Neuronal stem cell (in vitro differentiated cells): ENCODE data around the gene WTAP.
"Not testable (repeated sequence)": the region's sequence is repeated elsewhere in the genome, so short reads cannot be mapped to it uniquely, and the experiment has no call there.

ENCODE experiments used
- DNase-seq: peaks from one replicate; pipeline ENCODE4 v3.0.0-alpha.2; 2013; ENCODE audit warnings: low spot score
- H2AFZ ChIP-seq: one replicate; pipeline ENCODE4 v1.6.1; 2013; ENCODE audit warnings: mild to moderate bottlenecking, low read length, inconsistent platforms
- H2AK5ac ChIP-seq: 2 replicates; pipeline ENCODE4 v1.6.1; 2013; ENCODE audit warnings: low read depth, mild to moderate bottlenecking, inconsistent platforms, low read length, moderate library complexity, mixed read lengths
- H2BK120ac ChIP-seq: 2 replicates; pipeline ENCODE4 v1.6.1; 2013; ENCODE audit warnings: low read depth, mild to moderate bottlenecking, inconsistent platforms, low read length, moderate library complexity, mixed read lengths
- H2BK12ac ChIP-seq: one replicate; pipeline ENCODE4 v1.6.1; 2013; ENCODE audit warnings: low read length, inconsistent platforms
- H2BK15ac ChIP-seq: 2 replicates; pipeline ENCODE4 v1.6.1; 2013; ENCODE audit warnings: mild to moderate bottlenecking, low read length, inconsistent platforms, mixed read lengths
- H2BK5ac ChIP-seq: one replicate; pipeline ENCODE4 v1.6.1; 2013; ENCODE audit warnings: inconsistent platforms, mild to moderate bottlenecking, low read length, moderate library complexity
- H3K14ac ChIP-seq: one replicate; pipeline ENCODE4 v1.6.1; 2013; ENCODE audit warnings: low read length, inconsistent platforms
- H3K18ac ChIP-seq: 2 replicates; pipeline ENCODE4 v1.6.1; 2013; ENCODE audit warnings: low read length, inconsistent platforms
- H3K23ac ChIP-seq: 2 replicates; pipeline ENCODE4 v1.6.1; 2013; ENCODE audit warnings: low read depth, mild to moderate bottlenecking, mixed read lengths, low read length, inconsistent platforms; ENCODE audit not compliant: poor library complexity
- H3K27ac ChIP-seq: replicated peaks from 3 replicates; pipeline ENCODE4 v1.5.1; 2013; ENCODE audit warnings: low read length, inconsistent platforms
- H3K27me3 ChIP-seq, 3 experiments: 2 replicates each; pipeline ENCODE4 v1.6.1; 2013; ENCODE audit warnings: low read length in 3 of 3, mild to moderate bottlenecking in 2 of 3, inconsistent platforms in 1 of 3, low read depth in 1 of 3, mixed read lengths in 1 of 3, moderate library complexity in 1 of 3; ENCODE audit not compliant: control insufficient read depth in 3 of 3, insufficient read depth in 3 of 3
- H3K36me3 ChIP-seq, 2 donors: replicated peaks in 1 of 2; 2 replicates each; pipeline ENCODE4 v1.6.1; 2013; ENCODE audit warnings: low read length in 2 of 2; ENCODE audit not compliant: control insufficient read depth in 2 of 2, insufficient read depth in 2 of 2
- H3K4ac ChIP-seq: 2 replicates; pipeline ENCODE4 v1.6.1; 2013; ENCODE audit warnings: inconsistent platforms, mild to moderate bottlenecking, low read length, moderate library complexity
- H3K4me1 ChIP-seq, 2 donors: 1 replicate in 1 of 2; 2 replicates in 1 of 2; pipeline ENCODE4 v1.6.1; 2013; ENCODE audit warnings: low read length in 2 of 2, low read depth in 1 of 2; ENCODE audit not compliant: control insufficient read depth in 2 of 2, insufficient read depth in 1 of 2
- H3K4me2 ChIP-seq: one replicate; pipeline ENCODE4 v1.6.1; 2013; ENCODE audit warnings: mild to moderate bottlenecking, low read length, inconsistent platforms; ENCODE audit not compliant: insufficient read depth, poor library complexity, severe bottlenecking
- H3K4me3 ChIP-seq, 2 donors: 2 replicates each; pipeline ENCODE4 v1.5.1; 2013; ENCODE audit warnings: low read length in 2 of 2, mild to moderate bottlenecking in 2 of 2, inconsistent platforms in 1 of 2, moderate library complexity in 1 of 2
- H3K79me1 ChIP-seq: one replicate; pipeline ENCODE4 v1.6.1; 2013; ENCODE audit warnings: low read depth, mild to moderate bottlenecking, inconsistent platforms, low read length, moderate library complexity
- H3K9ac ChIP-seq: one replicate; pipeline ENCODE4 v1.6.1; 2013; ENCODE audit warnings: mild to moderate bottlenecking, low read depth, low read length, inconsistent platforms; ENCODE audit not compliant: poor library complexity
- H3K9me3 ChIP-seq, 2 donors: replicated peaks in 1 of 2; 2 replicates each; pipeline versions ENCODE3 to v1.6.1; 2013; ENCODE audit warnings: low read length in 2 of 2, mild to moderate bottlenecking in 2 of 2, inconsistent platforms in 1 of 2, low read depth in 1 of 2, mixed read lengths in 1 of 2, moderate library complexity in 1 of 2; ENCODE audit not compliant: control insufficient read depth in 2 of 2, insufficient read depth in 1 of 2
- H4K8ac ChIP-seq: one replicate; pipeline ENCODE4 v1.6.1; 2013; ENCODE audit warnings: low read depth, mild to moderate bottlenecking, inconsistent platforms, low read length, moderate library complexity
- H4K91ac ChIP-seq: one replicate; pipeline ENCODE4 v1.6.1; 2013; ENCODE audit warnings: low read length, low read depth, mild to moderate bottlenecking, inconsistent platforms; ENCODE audit not compliant: poor library complexity
- WGBS, 2 donors: extraction: QIAGEN DNeasy Blood & Tissue Kit; methylation state at CpG; one replicate each; pipeline ENCODE4 v1.1.7; 2013; ENCODE audit warnings: missing lambda C conversion rate in 2 of 2, mixed read lengths in 1 of 2; ENCODE audit not compliant: insufficient read length in 2 of 2, insufficient replicate concordance in 1 of 2; ENCODE audit errors: extremely low coverage in 2 of 2; 5-methylcytosine and 5-hydroxymethylcytosine counted together

The WTAP gene

GRCh38 chr6:159701413-159701999 is 25.8 kb upstream of the WTAP start:
- no peak overlapping the region for H3K4me3 ChIP-seq
- H2BK5ac ChIP-seq: no peak overlapping the region
- H3K9ac ChIP-seq: no peak overlapping the region
- H3K14ac ChIP-seq: no peak overlapping the region
- H2AFZ ChIP-seq: no peak overlapping the region
- no peaks in the 10 kb centered on the region for H3K79me1 ChIP-seq
- H3K27me3 ChIP-seq: no peaks in the 10 kb centered on the region
- no peak overlapping the region for H4K8ac ChIP-seq
- no peak overlapping the region for H4K91ac ChIP-seq
- no peak overlapping the region for H3K4me2 ChIP-seq
- H2BK120ac ChIP-seq: no peak overlapping the region
- no peak overlapping the region for H2BK12ac ChIP-seq
- peaks cover 0 to 9% of the 10 kb centered on the region in 2 donors for H3K9me3 ChIP-seq
- no peak for DNase-seq
- H3K27ac ChIP-seq: no peak overlapping the region
- H2BK15ac ChIP-seq: no peak overlapping the region
- no peaks in the 10 kb centered on the region for H3K4me1 ChIP-seq
- no peak overlapping the region for H2AK5ac ChIP-seq
- H3K4ac ChIP-seq: no peak overlapping the region
- no CpG with 5 or more reads among the region's 7 CpGs for WGBS, 2 donors
- H3K36me3 ChIP-seq: no peaks in the 10 kb centered on the region
- H3K18ac ChIP-seq: no peak overlapping the region
- H3K23ac ChIP-seq: no peak overlapping the region

- not testable (repeated sequence) for DNase-seq, H2AFZ ChIP-seq, H3K9ac ChIP-seq, H3K4ac ChIP-seq, H3K4me2 ChIP-seq, H2AK5ac ChIP-seq, H3K4me3 ChIP-seq, H3K9me3 ChIP-seq, H3K14ac ChIP-seq, H3K79me1 ChIP-seq, H4K8ac ChIP-seq, H3K36me3 ChIP-seq, H2BK15ac ChIP-seq, H4K91ac ChIP-seq, H3K4me1 ChIP-seq, H3K27ac ChIP-seq, H2BK12ac ChIP-seq, H3K18ac ChIP-seq, H3K27me3 ChIP-seq, H2BK5ac ChIP-seq, H2BK120ac ChIP-seq, H3K23ac ChIP-seq
- WGBS, 2 donors: no CpG with 5 or more reads among the region's 4 CpGs
These were observed 16.7 kb upstream of the WTAP start for GRCh38 chr6:159710603-159711002.

- not testable (repeated sequence) for H3K27ac ChIP-seq, H3K79me1 ChIP-seq, H3K4me3 ChIP-seq, H2BK120ac ChIP-seq, H3K4ac ChIP-seq, H2AFZ ChIP-seq, H3K4me1 ChIP-seq, H2BK15ac ChIP-seq, H4K8ac ChIP-seq, H3K27me3 ChIP-seq, H3K23ac ChIP-seq, H3K4me2 ChIP-seq, H3K18ac ChIP-seq, H3K9me3 ChIP-seq, H2AK5ac ChIP-seq, H3K9ac ChIP-seq, DNase-seq, H2BK12ac ChIP-seq, H4K91ac ChIP-seq, H3K14ac ChIP-seq, H3K36me3 ChIP-seq, H2BK5ac ChIP-seq
- WGBS, 2 donors: no CpG with 5 or more reads among the region's 3 CpGs
These were observed 14.9 kb upstream of the WTAP start for GRCh38 chr6:159712389-159712788.

- no peak overlapping the region for H3K14ac ChIP-seq
- H2BK5ac ChIP-seq: no peak overlapping the region
- no peak overlapping the region for H3K9ac ChIP-seq
- H3K36me3 ChIP-seq: peaks cover 0 to 8% of the 10 kb centered on the region in 2 donors
- no peak overlapping the region for H2AFZ ChIP-seq
- H2BK15ac ChIP-seq: no peak overlapping the region
- H3K27ac ChIP-seq: no peak overlapping the region
- no peak overlapping the region for H4K8ac ChIP-seq
- peaks cover 2% of the 10 kb centered on the region for H3K79me1 ChIP-seq
- WGBS, 2 donors: no CpG with 5 or more reads among the region's 7 CpGs
- no peak overlapping the region for H3K4ac ChIP-seq
- no peaks in the 10 kb centered on the region for H3K4me1 ChIP-seq
- H3K4me3 ChIP-seq: no peak overlapping the region
- no peak overlapping the region for H2BK12ac ChIP-seq
- no peak for DNase-seq
- no peaks in the 10 kb centered on the region for H3K9me3 ChIP-seq
- no peak overlapping the region for H2AK5ac ChIP-seq
- H3K4me2 ChIP-seq: no peak overlapping the region
- no peak overlapping the region for H3K23ac ChIP-seq
- H2BK120ac ChIP-seq: no peak overlapping the region
- H3K27me3 ChIP-seq: no peaks in the 10 kb centered on the region
- no peak overlapping the region for H4K91ac ChIP-seq
- H3K18ac ChIP-seq: no peak overlapping the region
These were observed 13.3 kb upstream of the WTAP start for GRCh38 chr6:159713984-159714383.
